Thymus (tissue), 11 donors: ENCODE data around the gene QKI. TPM values are rescaled to one million over a fixed set of nuclear protein-coding genes. Genes with fewer than 3 reads are reported as not detected.

ENCODE experiments used
- DNase-seq, 9 donors: peaks; one replicate each; pipeline ENCODE4 v3.0.0-alpha.2; 2013; ENCODE audit warnings: low spot score in 9 of 9, low read depth in 6 of 9, missing footprints in 1 of 9
- H3K27ac ChIP-seq, 2 donors: one replicate each; pipeline ENCODE4 v1.5.1; 2013; ENCODE audit warnings: control low read depth in 1 of 2, low read depth in 1 of 2, low read length in 1 of 2, mild to moderate bottlenecking in 1 of 2, moderate library complexity in 1 of 2
- H3K27me3 ChIP-seq, 2 donors: one replicate each; pipeline ENCODE4 v1.5.1; 2013; ENCODE audit warnings: low read length in 1 of 2; ENCODE audit not compliant: control insufficient read depth in 2 of 2, insufficient read depth in 1 of 2
- H3K36me3 ChIP-seq, 2 donors: one replicate each; pipeline ENCODE4 v1.5.1; 2013; ENCODE audit warnings: low read length in 1 of 2, mild to moderate bottlenecking in 1 of 2, moderate library complexity in 1 of 2; ENCODE audit not compliant: control insufficient read depth in 2 of 2, insufficient read depth in 2 of 2
- H3K4me1 ChIP-seq, 2 donors: one replicate each; pipeline ENCODE4 v1.5.1; 2013; ENCODE audit warnings: low read length in 2 of 2; ENCODE audit not compliant: control insufficient read depth in 2 of 2, insufficient read depth in 2 of 2
- H3K4me3 ChIP-seq, 2 donors: one replicate each; pipeline ENCODE4 v1.5.1; 2013; ENCODE audit warnings: low read length in 2 of 2, control low read depth in 1 of 2, mild to moderate bottlenecking in 1 of 2
- H3K9me3 ChIP-seq, 2 donors: one replicate each; pipeline ENCODE4 v1.5.1; 2013; ENCODE audit warnings: low read length in 1 of 2, mild to moderate bottlenecking in 1 of 2; ENCODE audit not compliant: control insufficient read depth in 2 of 2, insufficient read depth in 1 of 2
- WGBS: extraction: QIAGEN DNeasy Blood & Tissue Kit; methylation state at CpG from one replicate; pipeline ENCODE4 v1.1.7; 2013; 5-methylcytosine and 5-hydroxymethylcytosine counted together
- polyA plus RNA-seq: library from polyadenylated mRNA; stranded (reverse); fragments of 200-250 nt; gene quantifications from one replicate; pipeline ENCODE4 v1.2.3, GENCODE V29; 2013
- total RNA-seq: library from RNA; stranded (reverse); fragments of 120-200 nt; gene quantifications from one replicate; pipeline ENCODE4 v1.2.4, GENCODE V29; 2013
- donor health status: healthy.

The QKI gene
- total and polyA plus RNA-seq, 2 donors: 23.5 to 80.1 TPM

DNA sequence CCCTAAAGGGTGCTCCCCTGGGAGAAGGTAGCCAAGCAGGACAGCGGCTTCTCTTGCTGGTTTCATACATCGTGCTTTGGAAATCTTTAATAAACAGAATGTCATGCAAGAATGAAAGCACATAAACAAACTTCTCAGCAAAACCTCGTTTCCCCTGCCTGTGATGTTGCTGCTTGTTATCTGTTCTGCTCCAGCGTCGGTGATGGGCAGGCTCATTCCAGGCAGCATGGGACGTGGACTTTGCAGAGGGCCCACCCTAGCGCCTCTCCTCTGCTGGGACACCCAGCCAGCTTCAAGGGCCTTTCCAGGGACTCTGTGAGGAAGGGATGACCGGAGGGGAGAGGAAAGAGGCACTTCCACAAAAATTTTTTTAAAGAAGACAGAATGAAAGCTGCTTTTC, 197.7 kb downstream of the QKI start:
- WGBS: 91% methylated on average over 8 of the region's 8 CpGs
- H3K27me3 ChIP-seq: no peaks in the 10 kb centered on the region

DNA sequence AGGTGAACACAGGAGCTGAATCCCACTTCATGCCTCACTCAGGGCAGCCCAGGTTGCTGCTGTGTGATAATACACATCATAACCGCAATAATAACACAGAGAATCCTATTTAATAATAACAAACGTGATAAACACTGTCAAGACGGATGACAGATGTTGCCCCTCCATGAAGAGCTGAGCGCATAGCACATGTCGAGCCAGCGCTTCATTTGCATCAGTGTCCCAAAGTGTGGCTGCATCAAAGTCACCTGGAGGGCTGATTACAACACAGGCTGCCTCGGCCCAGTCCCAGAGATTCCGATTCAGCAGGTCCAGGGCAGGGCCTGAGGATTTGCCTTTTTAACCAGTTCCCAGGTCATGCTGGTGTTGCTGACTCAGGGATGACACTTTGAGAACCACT, 198.5 kb downstream of the QKI start:
- H3K4me3 ChIP-seq: no peak overlapping the region

More for the DNA sequence above, 197.7 kb downstream of the QKI start:
- Histone ChIP-seq H3K4me1 (no peaks in the 10 kb centered on the region), H3K9me3 (no peaks in the 10 kb centered on the region), H3K27ac (no peak overlapping the region), H3K36me3 (no peaks in the 10 kb centered on the region), H3K4me3 (no peak overlapping the region)
- DNase-seq: no peak

GRCh38 chr6:163613668-163614067, 199.2 kb downstream of the QKI start:
- no peak for DNase-seq
- no peaks in the 10 kb centered on the region for H3K4me1 ChIP-seq
- no peaks in the 10 kb centered on the region for H3K27me3 ChIP-seq
- H3K4me3 ChIP-seq: no peak overlapping the region
- H3K36me3 ChIP-seq: no peaks in the 10 kb centered on the region
- WGBS: 95% methylated on average over 3 of the region's 3 CpGs
- H3K27ac ChIP-seq: no peak overlapping the region
- H3K9me3 ChIP-seq: no peaks in the 10 kb centered on the region

More for the DNA sequence above, 198.5 kb downstream of the QKI start:
- WGBS: 85% methylated on average over 8 of the region's 8 CpGs
- Histone ChIP-seq H3K27me3 (no peaks in the 10 kb centered on the region), H3K36me3 (no peaks in the 10 kb centered on the region), H3K27ac (no peak overlapping the region), H3K4me1 (no peaks in the 10 kb centered on the region), H3K9me3 (no peaks in the 10 kb centered on the region)
- no peak for DNase-seq

- H3K27ac ChIP-seq: no peak overlapping the region
- WGBS: 95% methylated on average over 4 of the region's 4 CpGs
- H3K4me1 ChIP-seq: no peaks in the 10 kb centered on the region
- H3K27me3 ChIP-seq: no peaks in the 10 kb centered on the region
- no peaks in the 10 kb centered on the region for H3K9me3 ChIP-seq
- no peaks in the 10 kb centered on the region for H3K36me3 ChIP-seq
- DNase-seq: no peak
- H3K4me3 ChIP-seq: no peak overlapping the region
These were observed 201.9 kb downstream of the QKI start for GRCh38 chr6:163616452-163616851.

DNA sequence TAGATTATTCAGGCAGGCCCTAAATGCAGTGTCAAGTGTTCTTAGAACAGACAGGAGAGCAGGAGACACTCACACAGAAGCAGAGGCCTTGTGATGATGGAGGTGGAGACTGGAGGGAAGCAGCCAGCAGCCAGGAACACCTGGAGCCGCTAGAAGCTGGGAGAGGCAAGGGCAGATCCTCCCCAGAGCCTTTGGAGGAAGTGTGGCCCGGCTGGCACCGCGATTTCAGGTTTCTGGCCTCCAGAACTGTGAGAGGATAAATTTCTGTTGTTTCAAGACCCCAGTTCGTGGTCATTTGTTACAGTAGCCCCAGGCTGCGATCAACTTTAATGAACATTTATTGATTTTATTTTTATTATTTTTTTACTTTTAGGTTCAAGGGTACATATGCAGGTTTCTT, 203.0 kb downstream of the QKI start:
- no peak overlapping the region for H3K27ac ChIP-seq
- H3K27me3 ChIP-seq: no peaks in the 10 kb centered on the region
- no peak overlapping the region for H3K4me3 ChIP-seq
- H3K4me1 ChIP-seq: no peaks in the 10 kb centered on the region
- DNase-seq: no peak
- no peaks in the 10 kb centered on the region for H3K9me3 ChIP-seq
- H3K36me3 ChIP-seq: no peaks in the 10 kb centered on the region
- WGBS: 96% methylated on average over 6 of the region's 6 CpGs

DNA sequence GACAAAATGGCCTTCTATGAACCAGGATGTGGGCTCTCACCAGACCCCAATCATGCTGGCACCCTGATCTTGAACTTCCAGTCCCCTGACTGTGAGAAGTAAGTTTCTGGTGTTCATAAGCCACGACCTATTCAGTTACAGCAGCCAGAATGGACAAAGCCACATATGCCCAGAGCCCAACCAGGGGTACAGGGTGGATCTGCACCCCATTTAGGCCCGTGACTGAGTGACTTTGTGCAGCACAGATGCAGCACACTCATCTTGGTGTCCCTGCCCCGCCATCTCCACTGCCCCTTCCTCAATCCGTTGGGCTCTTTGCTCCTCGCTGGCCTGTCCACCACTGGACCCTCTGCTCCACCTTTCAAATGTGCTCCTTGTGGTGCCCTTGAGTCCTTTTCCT, 205.6 kb downstream of the QKI start:
- no peak overlapping the region for H3K27ac ChIP-seq
- H3K27me3 ChIP-seq: no peaks in the 10 kb centered on the region
- 77% methylated on average over 5 of the region's 5 CpGs for WGBS
- H3K4me1 ChIP-seq: no peaks in the 10 kb centered on the region
- no peaks in the 10 kb centered on the region for H3K36me3 ChIP-seq
- no peaks in the 10 kb centered on the region for H3K9me3 ChIP-seq
- no peak for DNase-seq
- H3K4me3 ChIP-seq: no peak overlapping the region

- Histone ChIP-seq H3K27ac (no peak overlapping the region), H3K4me1 (no peaks in the 10 kb centered on the region), H3K27me3 (no peaks in the 10 kb centered on the region), H3K4me3 (no peak overlapping the region), H3K36me3 (no peaks in the 10 kb centered on the region), H3K9me3 (no peaks in the 10 kb centered on the region)
- 71% methylated on average over 16 of the region's 16 CpGs for WGBS
- no peak for DNase-seq
These were observed 206.3 kb downstream of the QKI start for GRCh38 chr6:163620670-163621330.

GRCh38 chr6:163625265-163625664, 210.7 kb downstream of the QKI start:
- Histone ChIP-seq H3K9me3 (peaks cover 0 to 3% of the 10 kb centered on the region in 2 donors), H3K4me1 (no peaks in the 10 kb centered on the region), H3K27me3 (peaks cover 0 to 8% of the 10 kb centered on the region in 2 donors), H3K27ac (no peak overlapping the region), H3K36me3 (no peaks in the 10 kb centered on the region), H3K4me3 (no peak overlapping the region)
- no peak for DNase-seq
- 97% methylated on average over 3 of the region's 3 CpGs for WGBS

- 92% methylated on average over 8 of the region's 8 CpGs for WGBS
- H3K27me3 ChIP-seq: peaks cover 3 to 18% of the 10 kb centered on the region in 2 donors
- H3K4me3 ChIP-seq: no peak overlapping the region
- no peak for DNase-seq
- no peak overlapping the region for H3K27ac ChIP-seq
- no peaks in the 10 kb centered on the region for H3K4me1 ChIP-seq
- no peaks in the 10 kb centered on the region for H3K36me3 ChIP-seq
- peaks cover 1 to 13% of the 10 kb centered on the region in 2 donors for H3K9me3 ChIP-seq
These were observed 211.8 kb downstream of the QKI start for GRCh38 chr6:163626073-163626867.
